CD4-positive, alpha-beta T cell (primary cell): ENCODE data around the gene HOXC9. TPM values are rescaled to one million over a fixed set of nuclear protein-coding genes. Genes with fewer than 3 reads are reported as not detected.

Source experiments
- ATAC-seq: fragments of 200-7000 bp; cut with Tn5 transposase; one replicate; pipeline ENCODE4 v1.10.0; 2022; ENCODE audit warnings: mild to moderate bottlenecking; ENCODE audit not compliant: poor library complexity
- CTCF ChIA-PET: fragments of 350-600 bp; sonication (Branson Sonifier 250); formaldehyde crosslinking; loops from one replicate; lab custom pipeline; 2021; ENCODE audit warnings: antibody characterized with exemption, inconsistent platforms; lab: Charles Lee
- POLR2A ChIA-PET: fragments of 350-600 bp; sonication (Branson Sonifier 250); formaldehyde crosslinking; loops from one replicate; lab custom pipeline; 2021; ENCODE audit warnings: antibody characterized with exemption, inconsistent platforms; lab: Charles Lee
- DNase-seq, 14 experiments: peaks; one replicate each; pipeline ENCODE4 v3.0.0-alpha.2; 2013 to 2020; ENCODE audit warnings: mixed read lengths in 2 of 14
- H3K27ac ChIP-seq, 2 donors: one replicate each; pipeline versions ENCODE4 v1.5.1 to v1.7.0; 2013; ENCODE audit warnings: low read length in 2 of 2, low read depth in 1 of 2, mild to moderate bottlenecking in 1 of 2
- H3K27me3 ChIP-seq, 2 experiments: 1 replicate in 1 of 2; 2 replicates in 1 of 2; pipeline versions ENCODE4 v1.6.1 to v1.7.0; 2013; ENCODE audit warnings: low read length in 2 of 2, control low read depth in 1 of 2, mild to moderate bottlenecking in 1 of 2, moderate library complexity in 1 of 2; ENCODE audit not compliant: insufficient read depth in 2 of 2, control insufficient read depth in 1 of 2
- H3K36me3 ChIP-seq: one replicate; pipeline ENCODE4 v1.6.1; 2013; ENCODE audit warnings: low read length, control low read depth; ENCODE audit not compliant: insufficient read depth
- H3K4me1 ChIP-seq: one replicate; pipeline ENCODE4 v1.6.1; 2013; ENCODE audit warnings: low read length, control low read depth; ENCODE audit not compliant: insufficient read depth
- H3K4me3 ChIP-seq: one replicate; pipeline ENCODE4 v1.5.1; 2013; ENCODE audit warnings: mild to moderate bottlenecking, low read length, moderate library complexity
- H3K9me3 ChIP-seq, 2 experiments: 1 replicate in 1 of 2; 2 replicates in 1 of 2; pipeline versions ENCODE4 v1.6.1 to v1.7.0; 2013; ENCODE audit warnings: low read length in 2 of 2, mild to moderate bottlenecking in 2 of 2, control low read depth in 1 of 2, moderate library complexity in 1 of 2; ENCODE audit not compliant: control insufficient read depth in 1 of 2, insufficient read depth in 1 of 2
- H3K27ac Mint-ChIP-seq: one replicate; pipeline ENCODE4 v1.8.0; 2020; ENCODE audit warnings: mixed read lengths
- H3K27me3 Mint-ChIP-seq: one replicate; pipeline ENCODE4 v1.8.0; 2021; ENCODE audit warnings: mixed read lengths
- H3K36me3 Mint-ChIP-seq: one replicate; pipeline ENCODE4 v1.8.0; 2021; ENCODE audit warnings: low read depth, mixed read lengths
- H3K4me1 Mint-ChIP-seq: one replicate; pipeline ENCODE4 v1.8.0; 2021; ENCODE audit warnings: low read depth, mixed read lengths
- H3K4me3 Mint-ChIP-seq: one replicate; pipeline ENCODE4 v1.8.0; 2020; ENCODE audit warnings: mild to moderate bottlenecking, mixed read lengths
- H3K9me3 Mint-ChIP-seq: one replicate; pipeline ENCODE4 v1.8.0; 2020; ENCODE audit warnings: mixed read lengths
- CTCF ChIP-seq: fragments of 200-600 bp; IDR thresholded peaks from one replicate; pipeline ENCODE4 v1.8.0; 2022; ENCODE audit warnings: antibody characterized with exemption, mild to moderate bottlenecking
- intact Hi-C, 2 experiments: fragments of 100-400 bp; cut with DNase I in 1 of 2; cut with micrococcal nuclease in 1 of 2; formaldehyde crosslinking; loops; one replicate each; pipeline versions ENCODE4 v1.15.1 to v1.9.0; 2023 to 2025; cut with DNase I, micrococcal nuclease
- total RNA-seq, 174 experiments: library from RNA in 2 of 174; stranded (reverse) in 2 of 174; gene quantifications; one replicate each; pipeline ENCODE4 v1.2.3 and lab custom pipeline; 2021 to 2026

The HOXC9 gene
- total RNA-seq, 2 experiments from 2014 or later, result not detected

GRCh38 chr12:54050482-54050810 lies 50.5 kb downstream of the HOXC9 start:
- no peak overlapping the region for H3K27ac ChIP-seq
- Mint-ChIP-seq H3K9me3 (no peaks in the 10 kb centered on the region), H3K27ac (no peak overlapping the region), H3K4me3 (no peak overlapping the region), H3K27me3 (peaks cover 97% of the 10 kb centered on the region), H3K36me3 (no peaks in the 10 kb centered on the region), H3K4me1 (peaks cover 48% of the 10 kb centered on the region)
- no peak for TF ChIP-seq CTCF
- no peaks in the 10 kb centered on the region for H3K36me3 ChIP-seq
- H3K9me3 ChIP-seq, result peaks cover 0 to 29% of the 10 kb centered on the region in 2 experiments
- no peak overlapping the region for H3K4me3 ChIP-seq
- peaks cover 53% of the 10 kb centered on the region for H3K4me1 ChIP-seq
- DNase-seq, result no peak
- ATAC-seq, result no peak
- ChIA-PET POLR2A (interaction anchor here (0.7 kb wide), 1 partner anchor 33 kb away, joined by 3 read pairs; no protein-coding TSS in a partner anchor), CTCF (interaction anchor here (0.6 to 1.0 kb wide), 2 partner anchors 18 to 141 kb away, joined by 3 read pairs; partner anchors contain the start of gene HOXC5)
- intact Hi-C loops, result no loop called here
- peaks cover 91 to 92% of the 10 kb centered on the region in 2 experiments for H3K27me3 ChIP-seq

- TF ChIP-seq CTCF, result no peak
- Mint-ChIP-seq H3K27ac (no peak overlapping the region), H3K27me3 (peaks cover 97% of the 10 kb centered on the region), H3K4me1 (peaks cover 48% of the 10 kb centered on the region), H3K36me3 (no peaks in the 10 kb centered on the region), H3K4me3 (no peak overlapping the region), H3K9me3 (no peaks in the 10 kb centered on the region)
- ATAC-seq (no peak), DNase-seq (no peak)
- Histone ChIP-seq H3K4me3 (no peak overlapping the region), H3K27me3 (peaks cover 84 to 92% of the 10 kb centered on the region in 2 experiments), H3K36me3 (no peaks in the 10 kb centered on the region), H3K9me3 (peaks cover 0 to 25% of the 10 kb centered on the region in 2 experiments), H3K27ac (no peak overlapping the region), H3K4me1 (peaks cover 53% of the 10 kb centered on the region)
- intact Hi-C loops, result no loop called here
- ChIA-PET POLR2A (interaction anchor here (0.7 kb wide), 1 partner anchor 34 kb away, joined by 3 read pairs; no protein-coding TSS in a partner anchor), CTCF (interaction anchor here (0.6 to 1.0 kb wide), 2 partner anchors 19 to 140 kb away, joined by 3 read pairs; partner anchors contain the start of gene HOXC5)
These were observed 51.3 kb downstream of the HOXC9 start for GRCh38 chr12:54051026-54051842.

- ChIA-PET CTCF (interaction anchor here (0.5 to 1.2 kb wide), 3 partner anchors 20 to 1931 kb away, joined by 3 to 4 read pairs (median 4); no protein-coding TSS in a partner anchor), POLR2A (interaction anchor here (0.6 to 1.0 kb wide), 2 partner anchors 46 to 325 kb away, joined by 3 to 4 read pairs; no protein-coding TSS in a partner anchor)
- Histone ChIP-seq H3K9me3 (peaks cover 0 to 20% of the 10 kb centered on the region in 2 experiments), H3K27me3 (peaks cover 77 to 91% of the 10 kb centered on the region in 2 experiments), H3K27ac (no peak overlapping the region), H3K36me3 (no peaks in the 10 kb centered on the region), H3K4me3 (no peak overlapping the region), H3K4me1 (peaks cover 49% of the 10 kb centered on the region)
- H3K9me3 Mint-ChIP-seq, result no peaks in the 10 kb centered on the region
- TF ChIP-seq CTCF, result no peak
- peaks cover 95% of the 10 kb centered on the region for H3K27me3 Mint-ChIP-seq
- ATAC-seq, result no peak
- peak in 1 of 14 experiments; percentile 17 for DNase-seq
- peaks cover 47% of the 10 kb centered on the region for H3K4me1 Mint-ChIP-seq
- intact Hi-C loops, result no loop called here
- H3K4me3 Mint-ChIP-seq, result peak overlapping the region; percentile 39
- H3K27ac Mint-ChIP-seq, result no peak overlapping the region
- no peaks in the 10 kb centered on the region for H3K36me3 Mint-ChIP-seq
These were observed 52.0 kb downstream of the HOXC9 start for GRCh38 chr12:54051874-54052437.
